ACC112 (cell line): ENCODE results near the gene COQ10B.

Source experiments
- H2AFZ ChIP-seq: fragments of 200-600 bp; sonication (generic); one replicate; pipeline ENCODE4 v1.6.0; 2017; ENCODE audit warnings: antibody characterized with exemption, low read length; ENCODE audit not compliant: unreplicated experiment
- H3K27ac ChIP-seq: fragments of 200-600 bp; sonication (generic); 2 replicates; pipeline ENCODE4 v1.5.1; 2014; ENCODE audit warnings: low read depth, mild to moderate bottlenecking, antibody characterized with exemption, low read length, moderate library complexity
- H3K27me3 ChIP-seq: fragments of 200-600 bp; sonication (generic); 2 replicates; pipeline ENCODE4 v1.6.1; 2014; ENCODE audit warnings: mild to moderate bottlenecking, antibody characterized with exemption, low read length, moderate library complexity, mixed read lengths; ENCODE audit not compliant: insufficient read depth
- H3K36me3 ChIP-seq: fragments of 200-600 bp; sonication (generic); 2 replicates; pipeline ENCODE4 v1.6.1; 2016; ENCODE audit warnings: mild to moderate bottlenecking, antibody characterized with exemption, low read length, moderate library complexity, mixed read lengths; ENCODE audit not compliant: insufficient read depth
- H3K4me1 ChIP-seq: fragments of 200-600 bp; sonication (generic); one replicate; pipeline ENCODE4 v1.6.1; 2016; ENCODE audit warnings: low read length, mixed read lengths; ENCODE audit not compliant: insufficient read depth, unreplicated experiment, control insufficient read depth
- H3K4me3 ChIP-seq: fragments of 200-600 bp; sonication (generic); 2 replicates; pipeline ENCODE4 v1.5.1; 2014; ENCODE audit warnings: mild to moderate bottlenecking, low read depth, low read length
- H3K79me2 ChIP-seq: fragments of 200-600 bp; sonication (generic); one replicate; pipeline ENCODE4 v1.6.0; 2016; ENCODE audit warnings: low read length; ENCODE audit not compliant: control insufficient read depth, unreplicated experiment, insufficient read depth

Gene COQ10B

DNA sequence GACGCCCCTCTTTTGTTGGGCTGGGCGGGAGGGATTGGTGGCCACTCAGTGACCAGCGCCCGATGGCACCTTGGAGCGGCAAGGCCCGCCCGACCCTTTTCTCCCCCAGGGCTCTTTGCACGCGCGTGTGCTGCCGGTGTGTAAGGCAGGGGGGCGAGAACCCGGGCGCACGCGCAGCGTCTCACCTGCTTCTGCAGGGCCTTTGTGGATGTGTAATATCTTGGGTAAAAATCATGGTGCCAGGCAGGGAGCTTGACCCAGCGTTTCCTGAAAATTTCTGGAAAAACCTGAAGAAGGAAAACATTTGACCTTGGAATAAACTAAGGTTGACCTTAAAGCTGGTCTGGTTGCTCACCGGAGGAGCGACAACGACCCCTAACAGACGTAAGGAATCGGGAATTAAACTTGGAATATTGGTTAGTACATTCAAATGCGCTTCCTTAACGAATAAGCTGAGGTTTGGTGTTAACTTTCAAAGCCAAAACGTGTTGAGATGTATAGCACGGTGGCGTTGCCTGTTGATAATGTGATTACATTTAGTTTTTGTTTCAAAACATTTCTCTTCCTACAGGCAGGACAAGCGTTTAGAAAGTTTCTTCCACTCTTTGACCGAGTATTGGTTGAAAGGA, 47.3 kb downstream of the COQ10B start:
- Histone ChIP-seq H3K4me3 (peak overlapping the region; percentile 99), H3K27me3 (no peaks in the 10 kb centered on the region), H3K27ac (peak overlapping the region; percentile 73), H3K79me2 (peaks cover 77% of the 10 kb centered on the region), H3K4me1 (peaks cover 41% of the 10 kb centered on the region), H3K36me3 (peaks cover 36% of the 10 kb centered on the region), H2AFZ (peak overlapping the region; percentile 65)

DNA sequence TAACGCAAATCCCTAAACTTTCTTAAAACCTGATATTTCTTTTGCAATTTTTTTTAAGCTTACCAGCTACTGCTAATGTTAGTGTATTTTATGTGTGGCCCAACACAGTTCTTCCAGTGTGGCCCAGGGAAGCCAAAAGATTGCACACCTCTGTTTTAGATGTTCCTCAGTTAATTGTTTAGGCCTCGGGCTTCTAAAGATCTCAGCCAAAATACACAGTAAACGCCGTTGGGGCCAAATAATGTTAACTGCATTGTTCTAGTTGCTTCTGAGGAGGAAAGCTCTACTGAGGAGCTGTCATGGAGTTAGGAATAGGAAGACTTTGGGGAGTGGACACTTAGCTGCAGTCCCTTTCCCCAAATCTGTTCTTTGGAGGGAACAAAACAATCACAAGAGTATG, 48.8 kb downstream of the COQ10B start:
- Histone ChIP-seq H3K4me3 (peak overlapping the region; percentile 99), H3K27me3 (no peaks in the 10 kb centered on the region), H3K27ac (no peak overlapping the region), H2AFZ (no peak overlapping the region), H3K4me1 (peaks cover 25% of the 10 kb centered on the region), H3K36me3 (peaks cover 20% of the 10 kb centered on the region; the same call in 1 of the 2 replicates), H3K79me2 (peaks cover 61% of the 10 kb centered on the region)

DNA sequence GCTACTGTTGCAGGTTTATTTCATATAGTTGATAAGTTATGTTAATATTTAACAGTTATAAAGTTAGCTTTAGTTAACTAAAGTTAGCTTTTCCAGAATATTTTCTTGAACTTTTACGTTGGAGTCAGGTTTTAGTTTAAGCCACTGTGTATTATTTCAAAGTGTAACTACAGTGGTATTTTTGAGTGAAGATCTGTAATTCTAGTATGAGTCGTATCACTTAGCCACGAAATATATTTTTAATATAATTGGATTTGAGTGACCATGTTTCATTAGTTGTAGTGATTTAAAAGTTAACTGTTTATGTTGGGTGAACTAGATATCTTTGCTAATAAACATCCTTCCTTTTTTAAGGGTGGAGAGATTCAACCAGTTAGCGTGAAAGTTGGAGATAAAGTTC, 49.3 kb downstream of the COQ10B start:
- H3K27ac ChIP-seq = no peak overlapping the region
- H3K27me3 ChIP-seq = no peaks in the 10 kb centered on the region
- peaks cover 20% of the 10 kb centered on the region for H3K4me1 ChIP-seq
- peaks cover 15% of the 10 kb centered on the region; the same call in 1 of the 2 replicates for H3K36me3 ChIP-seq
- H2AFZ ChIP-seq = no peak overlapping the region
- peaks cover 56% of the 10 kb centered on the region for H3K79me2 ChIP-seq
- H3K4me3 ChIP-seq = peak overlapping the region; percentile 99; the same call in 1 of the 2 replicates

DNA sequence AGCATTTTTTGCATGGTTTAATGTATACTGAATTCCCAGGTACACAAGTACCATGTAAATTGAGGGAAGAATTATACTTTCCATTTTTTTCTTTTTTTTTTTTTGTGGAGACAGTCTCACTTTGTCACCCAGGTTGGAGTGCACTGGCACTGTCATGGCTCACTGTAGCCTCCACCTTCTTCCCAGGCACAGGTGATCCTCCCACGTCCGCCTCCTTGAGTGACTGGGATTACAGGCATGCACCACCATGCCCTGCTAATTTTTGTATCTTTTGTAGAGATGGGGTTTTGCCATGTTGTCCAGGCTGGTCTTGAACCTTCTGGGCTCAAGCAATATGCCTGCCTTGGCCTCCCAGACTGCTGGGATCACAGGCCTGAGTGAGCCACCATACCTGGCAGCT, 50.6 kb downstream of the COQ10B start:
- H3K36me3 ChIP-seq = 0 out of 2 replicates have a peak, but pooled peaks cover 8% of the 10 kb centered on the region
- no peaks in the 10 kb centered on the region for H3K27me3 ChIP-seq
- H3K4me1 ChIP-seq = peaks cover 14% of the 10 kb centered on the region
- peaks cover 43% of the 10 kb centered on the region for H3K79me2 ChIP-seq
- no peak overlapping the region for H3K4me3 ChIP-seq
- H3K27ac ChIP-seq = no peak overlapping the region
- no peak overlapping the region for H2AFZ ChIP-seq

DNA sequence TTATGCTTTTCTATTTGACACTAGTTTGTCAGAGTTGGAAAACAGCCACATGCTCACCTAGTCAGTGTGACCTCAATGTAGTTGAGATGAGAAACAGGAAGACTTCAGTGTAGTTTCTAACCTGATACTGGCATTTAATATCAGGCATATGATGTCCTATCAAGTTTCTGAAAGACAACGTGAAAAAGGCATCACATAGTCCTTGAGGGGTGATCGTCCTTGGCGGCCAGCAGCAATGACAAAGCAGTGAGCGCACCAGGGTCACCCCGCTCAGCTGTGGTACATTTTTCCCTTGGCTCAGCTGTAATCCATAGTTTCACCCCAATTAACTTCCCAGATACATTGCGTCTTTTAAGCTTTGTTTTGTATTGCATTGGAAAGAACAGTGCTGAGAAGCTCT, 51.2 kb downstream of the COQ10B start:
- Histone ChIP-seq H3K79me2 (peaks cover 38% of the 10 kb centered on the region), H3K27me3 (no peaks in the 10 kb centered on the region), H3K36me3 (peaks cover 8% of the 10 kb centered on the region; the same call in 1 of the 2 replicates), H3K4me1 (peaks cover 14% of the 10 kb centered on the region), H3K27ac (no peak overlapping the region), H2AFZ (no peak overlapping the region), H3K4me3 (no peak overlapping the region)

DNA sequence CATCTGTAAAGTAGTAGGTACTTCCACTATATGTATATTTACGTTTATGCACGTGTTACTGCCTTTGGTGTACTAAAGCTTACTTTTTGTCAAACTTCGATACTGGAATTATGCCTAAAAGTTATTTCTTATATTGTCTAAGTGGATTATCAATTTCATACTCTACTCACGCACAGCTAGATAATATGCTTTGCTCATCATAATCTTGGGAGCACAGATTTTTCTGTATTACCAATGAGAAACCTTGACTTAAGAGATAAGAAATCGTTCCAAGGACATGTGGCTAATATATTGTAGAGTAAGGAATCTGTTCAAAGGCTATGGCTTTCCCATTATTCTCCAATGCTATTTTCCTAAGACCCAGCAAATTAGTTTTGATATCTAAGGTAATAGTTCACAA, 53.3 kb downstream of the COQ10B start:
- Histone ChIP-seq H3K27me3 (no peaks in the 10 kb centered on the region), H3K4me3 (no peak overlapping the region), H3K27ac (no peak overlapping the region), H2AFZ (no peak overlapping the region), H3K79me2 (peaks cover 22% of the 10 kb centered on the region), H3K4me1 (peaks cover 13% of the 10 kb centered on the region), H3K36me3 (peaks cover 8% of the 10 kb centered on the region; the same call in 1 of the 2 replicates)

DNA sequence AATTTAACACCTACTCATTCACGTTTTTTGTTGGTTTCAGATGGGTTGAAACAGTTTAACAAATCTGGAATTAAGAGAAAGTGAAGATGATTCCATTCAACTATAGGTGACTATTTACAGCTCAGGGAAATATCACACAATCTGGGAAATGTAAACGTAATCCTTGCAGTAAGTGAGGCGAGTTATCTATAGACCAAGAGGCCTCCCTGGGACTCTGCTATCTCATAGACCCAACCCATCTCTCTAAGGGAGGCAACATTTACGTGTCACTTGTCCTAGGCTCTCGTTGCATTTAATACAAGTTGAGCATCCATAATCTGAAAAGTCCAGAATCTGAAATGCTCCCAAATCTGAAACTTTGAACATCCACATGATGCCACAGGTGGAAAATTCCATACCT, 60.6 kb downstream of the COQ10B start:
- Histone ChIP-seq H2AFZ (no peak overlapping the region), H3K4me1 (peaks cover 18% of the 10 kb centered on the region), H3K4me3 (no peak overlapping the region), H3K27me3 (no peaks in the 10 kb centered on the region), H3K36me3 (no peaks in the 10 kb centered on the region; the same call in 1 of the 2 replicates), H3K79me2 (peaks cover 40% of the 10 kb centered on the region), H3K27ac (no peak overlapping the region)

DNA sequence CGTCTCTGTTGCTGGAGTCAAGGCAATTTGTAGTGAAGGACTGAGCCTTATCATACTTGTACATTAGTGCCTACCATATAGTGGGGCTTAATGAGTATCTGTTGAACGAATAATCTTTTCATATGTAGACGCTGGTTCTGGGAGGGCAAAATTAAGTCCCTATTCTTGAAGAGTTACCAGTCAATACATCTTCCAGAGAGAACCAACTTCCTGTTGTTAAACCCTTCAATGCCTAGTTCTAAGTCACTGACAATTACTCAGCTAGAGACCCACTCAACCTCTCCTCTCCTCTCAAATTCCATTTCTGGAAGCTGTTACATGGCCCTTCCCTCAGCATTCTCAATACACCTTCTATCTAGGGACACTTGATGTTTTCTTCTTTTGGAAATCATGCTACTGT, 61.4 kb downstream of the COQ10B start:
- Histone ChIP-seq H3K36me3 (no peaks in the 10 kb centered on the region), H3K4me3 (peak overlapping the region; percentile 79), H3K27ac (peak overlapping the region; percentile 31; the same call in 1 of the 2 replicates), H2AFZ (peak overlapping the region; percentile 74), H3K79me2 (peaks cover 48% of the 10 kb centered on the region), H3K4me1 (peaks cover 18% of the 10 kb centered on the region), H3K27me3 (no peaks in the 10 kb centered on the region)

DNA sequence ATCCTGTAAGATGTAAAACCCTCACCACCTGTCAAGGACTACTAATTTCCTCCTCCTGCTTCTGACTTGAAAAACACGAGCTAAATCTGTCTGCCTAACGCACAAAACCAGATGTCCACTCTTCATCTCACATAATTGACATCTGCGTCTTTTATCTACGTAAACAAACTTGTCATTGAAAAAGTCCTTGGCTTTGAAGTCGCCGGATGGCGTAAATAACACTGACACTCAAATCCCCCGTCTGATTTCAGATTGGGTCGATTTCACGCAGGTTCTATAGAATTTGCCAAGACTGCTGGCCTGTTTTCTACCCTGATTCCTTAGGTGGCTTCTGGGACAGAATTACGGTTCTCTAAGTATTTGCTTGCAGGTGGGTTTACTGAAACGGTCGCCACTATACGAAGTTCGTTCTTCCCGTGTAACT, 62.0 kb downstream of the COQ10B start:
- Histone ChIP-seq H3K27me3 (no peaks in the 10 kb centered on the region), H3K36me3 (no peaks in the 10 kb centered on the region), H2AFZ (peak overlapping the region; percentile 74), H3K4me1 (peaks cover 18% of the 10 kb centered on the region), H3K27ac (peak overlapping the region; percentile 31), H3K79me2 (peaks cover 54% of the 10 kb centered on the region), H3K4me3 (peak overlapping the region; percentile 79)

DNA sequence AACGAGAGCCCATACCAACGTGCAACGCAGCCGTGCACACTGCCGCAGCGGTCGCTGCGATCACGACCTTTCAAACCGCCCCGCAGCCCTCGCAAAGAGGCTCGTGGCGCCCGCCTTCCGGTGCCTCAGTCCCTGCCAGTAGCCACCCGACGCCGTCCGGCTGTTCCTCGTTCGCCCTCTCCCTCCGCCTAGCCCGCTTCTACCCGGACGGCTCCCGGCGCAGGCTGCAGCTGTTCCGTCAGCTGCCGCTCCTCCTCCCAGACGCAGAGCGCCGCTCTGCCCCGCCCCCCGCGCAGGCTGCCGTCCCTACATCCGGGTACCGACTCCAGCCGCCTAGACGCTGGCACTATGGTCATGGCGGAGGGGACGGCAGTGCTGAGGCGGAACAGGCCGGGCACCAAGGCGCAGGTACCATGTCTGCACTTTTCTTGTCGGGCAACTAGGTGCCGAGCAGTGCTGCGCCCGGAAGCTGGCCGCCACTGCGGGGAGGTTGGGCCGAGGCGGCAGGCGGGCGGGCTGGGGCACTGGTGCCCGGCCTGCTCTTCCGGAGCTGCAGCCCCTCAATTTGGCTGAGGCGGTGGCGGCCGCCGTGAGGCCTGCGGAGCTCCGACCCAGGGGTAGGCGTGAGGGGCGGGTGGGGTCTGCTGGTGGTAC, 62.5 kb downstream of the COQ10B start, which contains the start of gene MOB4:
Gene MOB4, plus strand, starts transcription at position 328 of the 654 bp plus-strand sequence. Its CDS starts 21 bp downstream, at position 349.
- H3K4me3 ChIP-seq = peak within 1 kb of the TSS; percentile 79
- H3K79me2 ChIP-seq = peaks cover 59% of the 10 kb centered on the region
- H3K36me3 ChIP-seq = no peaks in the 10 kb centered on the region
- H2AFZ ChIP-seq = peak within 1 kb of the TSS; percentile 93
- no peaks in the 10 kb centered on the region for H3K27me3 ChIP-seq
- peaks cover 18% of the 10 kb centered on the region for H3K4me1 ChIP-seq
- peak within 1 kb of the TSS; percentile 50 for H3K27ac ChIP-seq

DNA sequence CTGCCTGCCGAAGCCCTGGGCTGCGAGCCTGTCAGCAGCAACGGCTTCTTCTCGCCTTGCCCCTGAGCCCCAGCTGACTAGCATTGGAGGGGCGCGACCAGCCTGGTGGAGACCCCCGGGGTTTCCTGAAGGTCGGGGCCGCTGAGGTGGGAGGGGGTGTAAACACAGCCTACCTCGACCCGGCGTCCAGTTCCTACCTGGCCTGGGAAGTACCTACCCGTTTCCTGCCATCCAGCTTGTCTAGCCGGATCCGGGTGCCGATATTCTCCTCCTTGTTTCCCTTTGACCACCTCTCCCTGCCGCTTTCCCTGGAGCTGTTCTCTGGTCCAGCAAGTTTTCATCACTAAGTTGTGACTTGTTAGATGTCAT, 63.0 kb downstream of the COQ10B start:
- no peaks in the 10 kb centered on the region for H3K27me3 ChIP-seq
- peak overlapping the region; percentile 50; the same call in 1 of the 2 replicates for H3K27ac ChIP-seq
- H2AFZ ChIP-seq = peak overlapping the region; percentile 93
- H3K4me3 ChIP-seq = peak overlapping the region; percentile 79
- H3K79me2 ChIP-seq = peaks cover 63% of the 10 kb centered on the region
- H3K36me3 ChIP-seq = no peaks in the 10 kb centered on the region
- peaks cover 18% of the 10 kb centered on the region for H3K4me1 ChIP-seq
